Measurements from ENCODE around the gene XRCC3.
"Not testable (repeated sequence)": the region's sequence is repeated elsewhere in the genome, so short reads cannot be mapped to it uniquely, and the experiment has no call there.

XRCC3 gene

DNA sequence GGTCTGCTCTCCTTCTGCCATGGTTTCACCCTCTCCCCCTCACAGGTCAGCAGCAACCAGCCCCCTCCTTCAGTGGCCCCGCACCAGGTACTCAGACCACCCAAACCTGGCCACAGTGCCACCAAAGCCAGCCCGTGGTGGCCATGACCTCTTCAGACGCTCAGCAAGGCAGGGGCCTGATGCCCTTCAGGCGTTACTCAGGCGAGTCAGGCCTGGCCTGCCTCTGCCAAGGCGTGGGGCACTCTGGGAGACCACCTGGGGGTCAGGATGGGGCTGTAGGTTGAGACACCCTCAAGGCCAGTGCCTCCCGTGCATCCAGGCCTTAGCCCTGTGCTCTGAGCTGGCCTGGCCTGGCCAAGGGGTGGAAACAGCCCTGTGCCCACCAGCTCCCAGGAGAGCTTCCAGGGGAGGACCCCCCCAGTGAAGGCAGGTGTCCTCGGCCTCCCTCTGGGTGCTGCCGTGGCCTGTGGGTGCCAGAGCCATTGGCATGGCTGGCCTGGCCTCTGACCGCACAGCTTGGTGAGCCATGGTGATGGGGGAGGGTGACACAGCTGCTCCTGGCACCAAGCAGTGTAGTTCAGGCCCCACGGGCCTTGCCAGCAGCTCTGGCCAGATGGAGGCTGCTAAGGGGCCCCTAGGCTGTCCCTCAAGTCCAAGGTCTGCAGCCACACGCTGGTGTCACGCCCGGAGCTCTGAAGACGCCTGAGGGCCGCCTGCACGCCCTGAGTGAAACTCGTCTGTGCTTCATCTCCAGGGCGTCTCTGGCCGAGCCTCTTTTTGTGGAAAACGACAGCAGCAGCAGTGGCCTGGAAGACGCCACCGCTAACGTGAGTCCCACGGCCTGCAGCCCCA is 15.1 kb downstream of the XRCC3 start:
- H3K4me3 ChIP-seq (ENCODE audit: low read depth, low read length), result no peak overlapping the region
- no peak for DNase-seq (ENCODE audit: low read depth)

DNA sequence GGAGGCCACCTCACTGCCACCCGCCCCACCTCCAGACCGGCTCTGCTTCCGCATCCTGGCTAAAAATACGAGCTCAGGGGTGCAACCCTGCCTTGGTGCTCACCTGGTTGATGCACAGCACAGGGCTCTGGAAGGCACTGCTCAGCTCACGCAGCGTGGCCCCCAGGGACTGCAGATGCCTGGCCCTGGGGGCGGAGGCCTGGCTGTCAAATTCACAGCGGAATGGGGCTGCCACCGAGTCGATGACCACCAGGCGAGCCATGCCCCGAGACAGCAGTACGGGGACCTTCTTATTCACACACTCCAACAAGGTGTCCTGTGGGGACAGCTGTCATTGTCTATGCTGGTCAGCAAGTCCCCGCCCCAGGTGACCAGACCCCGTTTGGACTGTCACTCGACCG is 16.0 kb downstream of the XRCC3 start:
- H3K4me3 ChIP-seq (ENCODE audit: low read depth, low read length), result no peak overlapping the region
- no peak for DNase-seq (ENCODE audit: low read depth)

DNA sequence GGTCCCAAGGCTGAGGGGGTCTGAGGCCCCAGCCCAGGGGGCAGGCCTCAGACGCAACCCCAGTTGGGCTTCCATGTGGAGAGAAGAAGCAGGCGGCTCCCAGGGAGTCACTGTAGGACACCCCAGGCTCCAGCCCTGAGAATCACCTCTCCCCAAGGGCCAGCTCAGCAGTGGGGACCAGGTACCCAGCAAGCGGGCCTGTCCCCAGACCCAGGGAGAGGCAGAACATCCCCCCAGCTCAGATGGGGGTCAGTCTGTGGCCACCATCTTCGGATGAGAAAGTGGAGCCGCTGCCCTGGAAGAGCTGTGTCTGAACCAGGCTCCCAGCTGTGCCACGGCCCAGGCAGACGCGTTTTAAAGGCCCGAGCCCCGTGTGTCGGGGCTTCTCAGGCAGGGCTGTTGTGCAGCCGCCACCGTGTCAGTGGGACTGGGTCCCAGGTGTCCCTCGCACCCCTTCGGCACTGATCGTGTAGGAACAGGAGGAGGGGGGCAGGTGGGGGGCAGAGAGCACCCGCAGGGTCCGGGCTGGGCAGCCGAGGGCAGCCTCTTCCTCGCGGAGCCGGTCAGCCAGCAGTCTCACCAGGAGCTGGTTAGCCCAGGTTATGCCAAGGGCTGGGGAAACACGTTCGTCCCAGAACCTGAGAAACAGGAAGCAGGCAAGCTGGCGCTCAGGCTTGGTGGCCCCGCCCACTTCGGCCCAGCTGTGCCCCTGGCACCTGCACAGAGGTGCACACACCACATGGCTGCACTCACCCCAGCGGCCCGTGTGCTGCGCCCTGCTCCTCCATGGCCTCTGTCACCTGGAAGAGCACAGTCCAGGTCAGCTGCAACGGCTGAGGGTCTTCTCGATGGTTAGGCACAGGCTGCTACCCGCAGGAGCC is 16.6 kb downstream of the XRCC3 start:
- DNase-seq (ENCODE audit: low read depth), result no peak
- no peak overlapping the region for H3K4me3 ChIP-seq (ENCODE audit: low read depth, low read length)

DNA sequence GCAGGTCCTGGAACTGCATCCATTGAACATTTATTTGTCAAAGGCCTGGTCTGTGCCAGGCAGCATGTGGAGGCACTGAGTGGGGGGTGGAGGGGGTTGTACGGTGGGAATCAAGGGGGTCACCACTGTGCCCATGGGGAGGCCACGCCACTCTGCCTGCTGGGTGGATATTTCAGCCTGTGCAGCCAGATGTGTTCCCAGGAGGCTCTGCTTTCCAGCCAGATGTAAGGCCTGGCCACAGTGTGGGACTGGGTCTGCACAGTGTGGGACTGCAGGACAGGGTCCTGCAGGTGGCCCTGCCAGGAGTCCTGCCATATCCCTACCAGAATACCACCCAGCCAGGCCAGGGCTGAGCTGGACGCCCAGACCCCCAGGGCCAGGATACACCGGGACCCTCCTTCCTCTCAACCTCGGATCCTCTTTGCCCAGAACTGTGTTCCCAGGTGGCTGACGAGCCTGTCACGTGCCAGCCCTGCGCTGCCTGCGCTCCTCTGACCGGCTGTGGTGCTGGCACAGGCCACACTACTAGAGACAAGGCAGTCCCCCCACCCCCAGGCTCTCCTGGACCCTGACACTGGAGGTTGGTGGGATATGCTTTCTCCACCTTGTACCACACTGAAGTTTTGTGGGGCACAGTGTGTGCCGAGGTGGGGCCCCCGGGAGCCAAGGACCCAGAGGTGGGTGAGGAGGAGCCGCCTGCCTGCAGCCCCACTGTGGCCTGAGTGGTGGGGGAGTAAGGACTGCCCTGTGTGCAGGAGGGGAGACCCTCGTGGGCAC is 17.5 kb downstream of the XRCC3 start:
- no peak for DNase-seq (ENCODE audit: low read depth)
- H3K4me3 ChIP-seq (ENCODE audit: low read depth, low read length), result no peak overlapping the region

DNA sequence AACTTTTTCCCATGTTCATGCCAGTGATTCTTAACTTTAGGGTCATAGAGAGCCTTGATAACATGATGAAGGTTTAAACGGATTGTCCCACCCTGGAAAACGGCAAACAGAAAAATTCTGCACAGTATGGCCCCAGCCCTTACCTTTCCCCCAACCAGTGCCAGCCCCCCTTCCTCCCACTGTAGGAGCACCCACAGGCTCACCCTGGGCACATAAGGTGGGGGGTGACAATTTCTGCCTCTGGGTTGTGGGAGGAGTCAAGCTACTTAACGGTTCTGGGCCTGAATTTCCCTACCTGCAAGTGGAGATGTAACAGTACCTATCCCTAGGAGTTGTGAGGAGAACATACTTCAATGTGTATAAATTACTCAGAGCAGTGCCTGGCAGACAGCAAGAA is 18.0 kb downstream of the XRCC3 start:
- no peak overlapping the region for H3K4me3 ChIP-seq (ENCODE audit: low read depth, low read length)

DNA sequence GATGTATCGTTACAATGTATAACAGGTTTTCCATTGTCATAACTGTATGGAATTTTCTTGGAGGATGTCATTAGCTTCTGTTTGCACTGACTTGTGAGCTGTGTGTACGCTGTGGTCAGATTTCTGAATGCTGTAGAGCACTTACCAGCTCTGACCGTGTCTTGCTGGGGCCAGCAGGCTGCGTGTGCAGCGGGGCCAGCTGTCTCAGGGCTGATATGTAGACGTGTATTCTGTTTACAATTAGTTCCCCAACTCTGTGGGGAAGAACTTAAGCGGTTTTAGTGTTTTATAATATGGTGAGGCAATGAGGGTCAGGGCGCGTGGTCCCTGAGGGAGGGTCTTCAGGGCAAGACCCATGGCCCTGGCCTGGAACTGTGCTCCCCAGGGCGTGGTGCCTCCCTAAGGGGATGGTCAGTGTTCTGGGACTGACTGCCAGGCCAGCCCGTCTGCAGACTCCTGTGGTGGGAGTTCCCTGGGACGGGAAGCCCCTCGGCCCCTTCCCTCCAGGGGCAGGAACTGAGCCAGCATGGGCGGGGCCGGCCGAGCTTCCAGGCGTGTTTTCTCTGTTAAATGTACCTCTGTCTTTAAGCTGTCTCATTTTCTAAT is 18.7 kb downstream of the XRCC3 start:
- peak; percentile 45 for DNase-seq (ENCODE audit: low read depth)
- H3K4me3 ChIP-seq (ENCODE audit: low read depth, low read length), result no peak overlapping the region

More for the DNA sequence above, 18.0 kb downstream of the XRCC3 start:
- no peak for DNase-seq (ENCODE audit: low read depth)

DNA sequence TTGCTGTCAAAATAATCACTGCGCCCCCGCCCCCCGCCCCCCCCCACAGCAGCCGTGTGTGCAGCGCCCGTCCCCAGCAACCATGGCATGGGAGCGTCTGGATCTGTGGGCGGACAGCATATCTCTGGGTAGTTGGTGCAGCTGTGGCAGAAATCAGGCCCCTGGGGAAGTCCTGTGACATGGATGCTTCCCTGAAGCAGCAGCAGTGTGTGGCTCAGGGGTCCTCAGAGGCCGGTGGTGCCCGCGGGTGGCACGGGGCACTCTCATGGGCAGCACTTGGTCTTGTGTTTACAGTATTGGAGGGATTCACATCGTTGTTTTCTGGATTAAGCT is 19.2 kb downstream of the XRCC3 start:
- no peak overlapping the region for H3K4me3 ChIP-seq (ENCODE audit: low read depth, low read length)
- no peak for DNase-seq (ENCODE audit: low read depth)

DNA sequence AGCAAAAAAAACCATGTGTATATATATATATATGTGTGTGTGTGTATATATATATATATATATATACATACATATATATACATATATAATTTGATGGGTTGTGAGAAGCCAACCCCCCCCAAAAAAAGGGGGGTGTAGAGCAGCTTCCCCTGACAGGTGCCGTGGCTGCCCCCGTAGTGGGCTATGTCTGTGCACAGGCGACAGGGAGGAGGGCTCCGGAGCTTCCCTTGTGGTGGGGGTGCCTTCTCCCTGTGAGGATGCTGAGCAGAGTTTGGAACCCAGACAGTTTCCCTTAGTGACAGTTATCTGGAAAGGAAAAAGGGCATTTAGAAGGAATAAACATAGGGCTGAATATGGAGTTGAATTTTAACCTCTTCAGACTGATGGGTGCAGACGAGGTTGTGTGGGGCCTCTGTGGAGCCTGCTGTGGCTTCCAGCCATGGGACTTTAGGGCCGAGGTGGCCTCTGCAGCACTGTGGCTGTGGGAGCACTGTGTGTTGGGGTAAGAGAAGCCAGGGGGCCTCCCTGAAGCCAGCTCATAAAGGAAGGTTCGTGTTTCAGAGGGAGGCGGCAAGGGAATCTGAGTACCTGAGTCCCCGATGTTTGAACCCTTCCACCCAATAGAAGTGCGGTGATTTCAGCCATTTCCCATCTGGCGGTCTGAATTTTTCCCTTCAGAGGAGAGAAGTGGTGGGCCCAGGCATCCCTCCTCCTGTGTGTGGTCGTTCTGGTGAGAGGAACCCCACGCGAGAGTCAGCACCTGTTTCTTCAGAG is 19.8 kb downstream of the XRCC3 start:
- no peak overlapping the region for H3K4me3 ChIP-seq (ENCODE audit: low read depth, low read length)
- no peak for DNase-seq (ENCODE audit: low read depth)

DNA sequence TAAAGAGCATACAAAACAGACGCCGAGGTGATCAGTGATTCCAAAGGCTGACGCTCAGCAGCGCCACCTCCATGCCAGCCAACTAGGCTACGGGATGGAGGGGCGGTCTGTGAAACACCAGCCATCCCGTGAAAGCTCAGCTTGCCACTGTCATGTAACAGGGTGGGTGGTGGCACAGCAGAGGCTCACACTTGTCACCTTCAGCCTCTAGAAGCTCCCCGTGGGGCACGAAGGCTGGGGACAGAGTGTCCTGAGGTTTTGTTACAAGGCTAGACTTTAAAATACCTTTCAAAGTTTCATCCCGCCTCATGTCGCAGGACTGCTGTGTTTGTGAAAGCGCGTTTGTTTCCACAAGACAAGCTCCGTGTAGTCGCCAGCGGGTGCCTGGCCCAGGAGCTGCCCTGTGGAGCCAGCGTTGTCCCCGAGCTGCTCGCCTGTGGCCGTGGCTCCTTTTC is 20.7 kb downstream of the XRCC3 start:
- H3K4me3 ChIP-seq (ENCODE audit: low read depth, low read length), result no peak overlapping the region
- no peak for DNase-seq (ENCODE audit: low read depth)

DNA sequence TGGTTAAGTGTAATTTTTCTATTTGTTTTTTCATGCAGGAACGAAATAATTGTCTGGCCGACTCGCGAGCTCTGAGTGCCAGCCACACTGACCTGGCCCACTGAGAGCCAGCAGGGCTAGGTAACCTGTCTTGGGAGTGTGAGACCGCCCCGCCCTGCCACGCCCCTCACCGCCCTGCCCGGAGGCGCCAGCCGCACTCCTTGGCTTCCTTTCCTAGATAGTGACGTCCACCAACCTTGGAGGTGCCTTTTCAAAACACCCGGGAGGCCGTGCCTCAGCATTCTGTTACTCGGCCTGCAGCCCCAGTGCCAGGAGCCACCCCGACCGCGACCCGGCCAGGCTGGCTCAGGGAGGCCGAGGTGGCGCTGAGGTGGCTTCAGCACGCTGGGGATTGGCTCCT is 21.7 kb downstream of the XRCC3 start:
- H3K4me3 ChIP-seq (ENCODE audit: low read depth, low read length), result no peak overlapping the region
- no peak for DNase-seq (ENCODE audit: low read depth)

DNA sequence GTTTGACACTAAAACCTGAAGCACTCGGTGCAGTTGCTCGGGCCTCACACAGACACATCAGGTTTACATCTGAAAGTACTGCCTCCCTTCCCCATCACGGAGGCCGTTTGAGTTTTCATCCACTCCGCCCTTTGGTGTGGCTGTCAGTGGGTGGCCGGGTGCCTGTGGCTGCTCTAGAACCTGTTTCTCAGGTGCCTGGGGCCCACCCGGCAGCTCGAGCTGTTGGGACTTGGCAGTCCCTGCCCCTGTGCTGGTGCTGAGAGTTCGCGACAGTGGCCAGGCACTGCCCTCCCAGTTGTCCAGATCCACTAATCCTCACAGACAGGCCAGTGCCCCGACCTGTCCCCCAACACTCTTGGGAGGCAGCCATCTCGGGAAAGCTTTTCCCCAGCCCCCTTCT is 22.4 kb downstream of the XRCC3 start:
- no peak for DNase-seq (ENCODE audit: low read depth)
- H3K4me3 ChIP-seq (ENCODE audit: low read depth, low read length), result no peak overlapping the region

DNA sequence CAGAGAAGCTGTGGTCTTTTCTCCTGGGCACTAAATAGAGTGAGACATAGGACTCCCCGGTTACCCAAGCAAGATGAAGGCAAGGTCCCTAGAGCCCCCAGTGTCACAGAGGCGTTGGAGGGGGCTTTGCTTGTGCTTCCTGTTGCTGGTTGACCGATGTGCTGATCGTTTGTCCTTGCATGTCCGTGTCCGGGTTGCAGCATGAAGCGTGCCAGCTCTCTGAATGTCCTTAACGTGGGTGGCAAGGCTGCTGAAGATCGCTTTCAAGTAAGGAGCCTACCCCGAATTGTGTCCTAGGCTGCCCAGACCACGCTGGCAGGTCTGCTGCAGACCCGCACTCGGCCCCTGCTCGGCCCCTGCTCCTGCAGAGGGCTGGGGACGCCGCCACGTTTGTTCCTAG is 23.1 kb downstream of the XRCC3 start:
- H3K4me3 ChIP-seq (ENCODE audit: low read depth, low read length), result no peak overlapping the region
- DNase-seq (ENCODE audit: low read depth), result no peak

DNA sequence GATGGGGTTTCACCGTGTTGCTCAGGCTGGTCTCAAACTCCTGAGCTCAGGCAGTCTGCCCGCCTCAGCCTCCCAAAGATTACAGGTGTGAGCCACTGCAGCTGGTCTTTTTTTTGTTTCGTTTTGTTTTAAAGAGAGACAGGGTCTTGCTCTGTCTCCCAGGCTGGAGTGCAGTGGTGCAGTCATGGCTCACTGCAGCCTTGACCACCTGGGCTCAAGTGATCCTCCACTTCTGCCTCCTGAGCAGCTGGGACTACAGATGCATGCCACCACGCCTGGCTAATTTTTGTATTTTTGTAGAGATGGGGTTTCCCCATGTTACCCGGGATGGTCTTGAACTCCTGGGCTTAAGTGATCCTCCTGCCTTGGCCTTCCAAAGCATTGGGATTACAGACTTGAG is 23.6 kb downstream of the XRCC3 start:
- DNase-seq (ENCODE audit: low read depth); H3K4me3 ChIP-seq (ENCODE audit: low read depth, low read length): not testable (repeated sequence)

DNA sequence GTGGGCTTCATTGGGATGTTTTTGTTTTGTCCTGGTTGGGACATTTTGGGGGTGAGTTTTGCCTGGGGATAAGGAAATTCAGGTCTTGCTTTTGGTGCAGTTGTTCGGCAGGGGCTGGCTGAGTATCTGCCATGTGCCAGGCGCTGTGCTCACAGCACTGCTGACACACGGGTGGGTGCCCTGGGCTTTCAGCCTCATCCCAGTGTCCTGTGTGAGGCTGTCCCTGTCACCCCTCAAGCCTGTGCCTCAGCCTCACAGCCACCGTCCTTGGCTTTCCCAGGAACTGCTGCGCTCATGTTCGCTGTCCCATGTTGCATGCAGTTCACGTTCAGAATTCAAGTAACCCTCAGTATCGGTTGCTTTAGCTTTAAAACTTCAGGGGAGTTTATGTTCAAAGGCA is 24.9 kb downstream of the XRCC3 start:
- H3K4me3 ChIP-seq (ENCODE audit: low read depth, low read length), result no peak overlapping the region

DNA sequence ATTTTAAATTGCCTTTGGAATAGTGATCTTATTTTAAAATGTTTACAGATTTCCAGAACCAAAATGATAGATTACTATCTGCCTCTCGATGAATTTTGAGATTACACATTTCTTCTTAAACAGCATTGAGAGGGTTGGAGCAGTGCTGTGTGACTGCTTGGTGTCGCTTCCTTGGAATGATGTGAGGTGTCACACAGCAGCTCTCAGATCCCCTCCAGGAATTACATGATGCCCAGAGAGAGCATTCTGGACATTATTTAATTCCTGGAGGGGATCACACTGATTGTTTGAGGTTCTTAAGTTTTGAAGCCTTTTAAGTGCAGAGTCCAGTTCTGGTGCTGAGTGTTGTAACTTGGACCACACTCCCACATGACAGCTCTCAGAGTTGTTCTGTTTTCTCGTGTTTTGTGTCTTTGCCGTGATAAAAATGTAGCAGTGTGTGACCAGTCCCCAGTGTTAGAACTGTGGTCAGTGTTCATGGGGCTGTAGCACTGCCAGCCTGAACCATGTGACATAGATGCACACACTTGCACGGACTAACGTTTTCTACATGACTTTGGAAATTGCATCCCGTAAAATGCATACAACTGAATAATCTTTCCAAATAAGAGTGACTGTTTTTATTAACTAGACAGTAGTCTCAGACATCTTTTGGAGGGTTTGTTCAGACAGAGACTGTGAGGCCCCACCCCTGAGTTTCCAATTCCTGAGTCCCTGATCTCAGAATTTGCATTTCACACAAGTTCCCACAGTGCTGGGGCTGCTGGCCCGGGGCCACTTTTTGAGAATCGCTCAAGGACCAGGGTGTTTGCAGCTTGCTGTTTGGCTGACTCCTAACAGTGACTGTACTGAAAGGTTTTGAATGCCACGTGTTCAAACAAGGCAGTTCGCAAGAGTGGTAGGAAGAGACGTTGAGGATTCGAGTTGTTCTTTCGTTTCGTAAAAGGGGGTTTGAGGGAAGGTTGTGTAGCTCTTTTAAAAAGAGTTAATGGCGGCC is 26.0 kb downstream of the XRCC3 start:
- DNase-seq (ENCODE audit: low read depth), result no peak
- no peak overlapping the region for H3K4me3 ChIP-seq (ENCODE audit: low read depth, low read length)

More for the DNA sequence above, 24.9 kb downstream of the XRCC3 start:
- no peak for DNase-seq (ENCODE audit: low read depth)

DNA sequence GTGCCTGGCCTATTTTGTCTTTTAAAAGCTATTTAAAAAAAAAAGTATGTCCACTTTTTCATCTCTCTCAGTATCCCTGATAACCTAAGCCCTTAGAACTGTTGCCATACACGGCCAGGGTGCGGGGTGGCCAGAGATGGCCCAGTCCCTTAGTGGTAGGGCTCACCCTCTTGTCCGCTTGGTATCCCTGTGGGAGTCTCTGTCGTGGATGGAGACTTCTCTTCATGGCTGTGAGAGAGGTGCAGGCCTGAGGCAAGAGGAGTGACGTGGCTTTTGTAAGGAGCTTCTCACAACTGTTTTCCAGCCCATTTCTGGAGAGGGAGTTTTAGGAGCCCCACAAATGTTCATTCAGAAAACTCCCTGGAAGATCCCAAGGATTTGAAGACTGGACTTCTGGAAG is 26.8 kb downstream of the XRCC3 start:
- H3K4me3 ChIP-seq (ENCODE audit: low read depth, low read length), result no peak overlapping the region
- DNase-seq (ENCODE audit: low read depth), result no peak

DNA sequence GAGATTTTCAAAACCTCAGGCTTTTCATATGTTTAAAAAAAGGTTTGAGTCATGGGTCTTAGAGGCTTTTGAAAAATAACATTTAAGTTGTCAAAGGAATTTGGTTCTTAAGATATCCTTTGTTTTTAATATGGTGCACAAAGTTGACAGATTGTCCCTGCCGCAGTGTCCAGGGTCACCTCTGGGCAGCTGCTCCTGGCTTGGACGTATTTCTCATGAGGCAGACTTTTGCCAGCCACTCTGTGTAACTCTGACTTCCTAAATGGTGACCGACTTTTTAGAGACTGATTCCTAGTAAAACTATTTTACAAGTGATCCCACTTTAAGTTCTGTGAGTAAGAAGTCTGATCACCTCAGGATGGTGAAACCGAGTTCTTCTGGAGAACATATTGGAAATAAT is 27.5 kb downstream of the XRCC3 start:
- H3K4me3 ChIP-seq (ENCODE audit: low read depth, low read length), result no peak overlapping the region
- no peak for DNase-seq (ENCODE audit: low read depth)

Measured in skeletal muscle cell (primary cell).